Common myeloid progenitor, CD34-positive (primary cell): ENCODE measurements around the gene PAPPA2.

Experiments used
- CTCF ChIA-PET: fragments of 350-600 bp; sonication (Branson Sonifier 250); formaldehyde crosslinking; loops from one replicate; lab custom pipeline; 2021; ENCODE audit warnings: antibody characterized with exemption; lab: Charles Lee
- POLR2A ChIA-PET: fragments of 350-600 bp; sonication (Branson Sonifier 250); formaldehyde crosslinking; loops from one replicate; lab custom pipeline; 2021; ENCODE audit warnings: antibody characterized with exemption; lab: Charles Lee
- DNase-seq, 3 donors: peaks; one replicate each; pipeline versions ENCODE4 v3.0.0 to v3.0.0-alpha.2; 2013
- H3K27ac ChIP-seq, 2 experiments: 1 replicate in 1 of 2; 2 replicates in 1 of 2; pipeline ENCODE4 v1.7.0; 2013; ENCODE audit warnings: inconsistent platforms in 2 of 2, low read length in 2 of 2, mild to moderate bottlenecking in 2 of 2, low read depth in 1 of 2, moderate library complexity in 1 of 2; ENCODE audit not compliant: severe bottlenecking in 2 of 2, insufficient read depth in 1 of 2, poor library complexity in 1 of 2
- H3K27me3 ChIP-seq, 5 experiments: replicated peaks in 2 of 5; 1 replicate in 3 of 5; 2 replicates in 2 of 5; pipeline versions ENCODE4 v1.6.1 to v1.7.0; 2013; ENCODE audit warnings: low read length in 4 of 5, mild to moderate bottlenecking in 2 of 5, moderate library complexity in 2 of 5, inconsistent platforms in 1 of 5; ENCODE audit not compliant: insufficient read depth in 5 of 5, control insufficient read depth in 4 of 5
- H3K36me3 ChIP-seq, 4 experiments: 1 replicate in 2 of 4; 2 replicates in 2 of 4; pipeline versions ENCODE4 v1.6.1 to v1.7.0; 2013; ENCODE audit warnings: low read length in 3 of 4, control low read depth in 1 of 4, mild to moderate bottlenecking in 1 of 4; ENCODE audit not compliant: control insufficient read depth in 4 of 4, insufficient read depth in 4 of 4
- H3K4me1 ChIP-seq, 4 experiments: 1 replicate in 3 of 4; 2 replicates in 1 of 4; pipeline versions ENCODE4 v1.6.1 to v1.7.1; 2013; ENCODE audit warnings: low read length in 3 of 4, mild to moderate bottlenecking in 3 of 4, control low read depth in 1 of 4, inconsistent platforms in 1 of 4, moderate library complexity in 1 of 4; ENCODE audit not compliant: control insufficient read depth in 4 of 4, insufficient read depth in 4 of 4; ENCODE audit errors: control extremely low read depth in 1 of 4
- H3K4me3 ChIP-seq, 7 experiments: 1 replicate in 4 of 7; 2 replicates in 3 of 7; pipeline versions ENCODE4 v1.5.1 to v1.7.0; 2013; ENCODE audit warnings: mild to moderate bottlenecking in 7 of 7, low read length in 6 of 7, moderate library complexity in 6 of 7, inconsistent platforms in 2 of 7, low read depth in 2 of 7, control low read depth in 1 of 7; ENCODE audit not compliant: insufficient read depth in 4 of 7, control insufficient read depth in 1 of 7; ENCODE audit errors: extremely low read depth in 1 of 7
- H3K9me3 ChIP-seq, 5 experiments: 1 replicate in 4 of 5; 2 replicates in 1 of 5; pipeline versions ENCODE4 v1.6.1 to v1.7.1; 2013; ENCODE audit warnings: low read length in 4 of 5, mild to moderate bottlenecking in 2 of 5, inconsistent platforms in 1 of 5, low read depth in 1 of 5, moderate library complexity in 1 of 5; ENCODE audit not compliant: control insufficient read depth in 4 of 5, insufficient read depth in 2 of 5; ENCODE audit errors: control extremely low read depth in 1 of 5
- WGBS: methylation state at CpG from one replicate; pipeline ENCODE4 v1.1.5; 2013; ENCODE audit not compliant: insufficient coverage; 5-methylcytosine and 5-hydroxymethylcytosine counted together

Gene PAPPA2

DNA sequence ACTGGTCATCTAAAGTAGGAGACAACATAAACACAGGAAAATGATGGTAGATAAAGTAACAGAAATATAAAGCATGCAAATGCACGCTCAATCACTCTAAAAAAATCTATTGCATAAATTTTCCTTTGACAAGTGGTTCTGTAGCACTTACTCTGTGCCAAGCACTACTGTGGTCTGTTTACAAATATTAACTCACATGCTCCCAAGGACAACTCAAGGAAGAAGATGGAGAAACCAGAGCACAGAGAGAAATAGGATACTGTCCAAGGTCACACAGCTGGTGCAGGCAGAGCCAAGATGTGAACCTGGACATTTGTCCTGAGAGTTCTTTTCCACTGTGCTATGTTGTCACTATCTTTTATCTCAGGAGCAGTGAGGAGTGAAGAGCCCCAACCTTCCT, 105.2 kb downstream of the PAPPA2 start:
- Histone ChIP-seq H3K27me3 (no peaks in the 10 kb centered on the region), H3K4me3 (no peak overlapping the region), H3K27ac (no peak overlapping the region), H3K4me1 (no peaks in the 10 kb centered on the region), H3K36me3 (no peaks in the 10 kb centered on the region), H3K9me3 (no peaks in the 10 kb centered on the region)
- POLR2A ChIA-PET = no interaction called here
- no peak for DNase-seq
- no CpG with 5 or more reads among the region's 1 CpG for WGBS
- CTCF ChIA-PET = no interaction called here

DNA sequence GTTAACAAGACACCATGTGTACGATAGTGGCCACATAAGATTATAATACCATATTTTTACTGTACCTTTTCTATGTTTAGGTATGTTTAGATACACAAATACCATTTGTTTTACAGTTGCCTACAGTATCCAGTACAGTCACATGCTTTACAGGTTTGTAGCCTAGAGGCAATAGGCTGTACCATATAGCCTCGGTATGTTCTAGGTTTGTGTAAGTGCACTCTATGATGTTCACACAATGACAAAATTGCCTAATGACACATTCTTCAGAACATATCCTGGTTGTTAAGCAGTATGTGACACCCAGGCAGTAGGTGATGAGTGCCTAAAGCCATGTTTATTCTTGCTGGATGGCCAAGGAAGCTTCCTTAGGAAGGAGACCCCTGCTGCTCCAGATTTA, 111.8 kb downstream of the PAPPA2 start:
- no peak overlapping the region for H3K4me3 ChIP-seq
- no peaks in the 10 kb centered on the region for H3K36me3 ChIP-seq
- no peaks in the 10 kb centered on the region for H3K4me1 ChIP-seq
- no CpG with 5 or more reads among the region's 2 CpGs for WGBS
- H3K9me3 ChIP-seq = no peaks in the 10 kb centered on the region
- no peak overlapping the region for H3K27ac ChIP-seq
- ChIA-PET CTCF (interaction anchor here (1.1 kb wide), 1 partner anchor 14 kb away, joined by 3 read pairs; no protein-coding TSS in a partner anchor), POLR2A (no interaction called here)
- H3K27me3 ChIP-seq = peaks cover 0 to 6% (median 0%) of the 10 kb centered on the region in 5 experiments
- no peak for DNase-seq

DNA sequence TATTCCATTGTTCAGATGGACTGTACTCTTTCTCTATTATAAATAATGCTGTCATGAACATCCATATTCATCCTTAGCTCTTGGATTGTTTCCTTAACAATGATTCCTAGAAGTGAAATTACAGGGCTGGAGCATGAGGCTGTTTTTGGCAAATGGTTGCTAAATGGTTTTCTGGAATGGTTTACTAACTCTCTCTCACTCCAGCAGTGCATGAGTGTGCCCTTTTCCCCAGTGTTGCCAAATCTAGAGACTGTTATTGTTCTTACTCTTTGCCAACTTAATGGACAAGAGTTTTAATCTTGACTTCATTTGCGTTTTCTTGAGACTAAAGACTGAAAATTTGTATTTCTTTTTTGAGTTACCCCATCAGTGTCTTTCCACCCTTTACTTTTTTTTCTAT, 113.0 kb downstream of the PAPPA2 start:
- no peak overlapping the region for H3K4me3 ChIP-seq
- H3K27ac ChIP-seq = no peak overlapping the region
- DNase-seq = no peak
- no peaks in the 10 kb centered on the region for H3K4me1 ChIP-seq
- WGBS = no CpG with 5 or more reads among the region's 1 CpG
- peaks cover 0 to 6% (median 0%) of the 10 kb centered on the region in 5 experiments for H3K27me3 ChIP-seq
- ChIA-PET POLR2A (no interaction called here), CTCF (no interaction called here)
- H3K9me3 ChIP-seq = no peaks in the 10 kb centered on the region
- H3K36me3 ChIP-seq = no peaks in the 10 kb centered on the region

DNA sequence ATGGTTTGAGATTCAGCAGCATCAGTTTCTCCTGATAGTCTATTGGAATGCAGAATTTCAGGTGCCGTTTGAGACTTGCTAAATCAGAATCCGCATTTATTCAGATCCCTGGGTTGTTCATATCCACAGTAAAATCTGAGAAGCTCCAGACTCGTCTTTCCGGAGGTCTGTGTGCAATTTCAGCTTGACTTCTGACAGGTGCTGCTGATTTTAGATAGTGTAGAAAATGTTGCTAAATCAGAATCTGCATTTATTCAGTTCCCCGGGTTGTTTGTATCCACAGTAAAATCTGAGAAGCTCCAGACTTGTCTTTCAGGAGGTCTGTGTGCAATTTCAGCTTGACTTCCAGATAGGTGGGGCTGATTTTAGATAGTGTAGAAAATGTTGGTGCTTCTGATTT, 113.7 kb downstream of the PAPPA2 start:
- Histone ChIP-seq H3K27ac (no peak overlapping the region), H3K9me3 (no peaks in the 10 kb centered on the region), H3K4me1 (no peaks in the 10 kb centered on the region), H3K36me3 (no peaks in the 10 kb centered on the region), H3K27me3 (peaks cover 0 to 6% (median 0%) of the 10 kb centered on the region in 5 experiments), H3K4me3 (no peak overlapping the region)
- no peak for DNase-seq
- CTCF ChIA-PET = interaction anchor here (1.2 kb wide), 1 partner anchor 16 kb away, joined by 3 read pairs; no protein-coding TSS in a partner anchor
- POLR2A ChIA-PET = no interaction called here
- 96% methylated on average over 5 of the region's 5 CpGs for WGBS

DNA sequence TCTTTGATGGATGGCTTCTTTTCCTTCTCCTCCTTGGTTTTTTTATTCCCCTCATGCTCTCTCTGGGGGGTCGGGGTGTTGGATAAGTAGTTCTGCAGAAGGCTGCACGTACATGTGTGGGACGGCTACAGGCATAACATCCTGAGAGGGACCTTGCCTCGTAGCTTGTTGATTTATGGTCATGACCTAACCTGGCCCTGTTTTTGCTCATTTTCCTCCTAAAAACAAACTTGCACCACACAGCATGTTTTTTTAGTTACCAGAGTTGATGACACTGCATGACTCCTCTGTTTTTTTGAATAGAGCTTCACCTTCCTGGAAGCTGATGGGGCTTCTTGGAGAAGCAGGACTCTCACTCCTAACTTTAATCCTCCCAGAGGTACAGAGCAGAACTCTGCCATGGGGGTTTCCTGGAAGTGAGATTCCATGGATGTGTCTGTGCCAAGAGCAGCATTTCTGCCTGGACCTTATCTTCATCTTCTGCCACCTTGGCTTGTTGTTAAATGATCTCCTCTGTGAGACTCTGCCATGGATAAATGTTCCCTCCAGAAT, 114.7 kb downstream of the PAPPA2 start:
- DNase-seq = no peak
- no peaks in the 10 kb centered on the region for H3K9me3 ChIP-seq
- no peak overlapping the region for H3K4me3 ChIP-seq
- peaks cover 0 to 6% (median 0%) of the 10 kb centered on the region in 5 experiments for H3K27me3 ChIP-seq
- 0% methylated on average over 1 of the region's 4 CpGs for WGBS
- CTCF ChIA-PET = interaction anchor here (1.2 kb wide), 1 partner anchor 17 kb away, joined by 3 read pairs; no protein-coding TSS in a partner anchor
- no peaks in the 10 kb centered on the region for H3K36me3 ChIP-seq
- no peaks in the 10 kb centered on the region for H3K4me1 ChIP-seq
- H3K27ac ChIP-seq = no peak overlapping the region
- POLR2A ChIA-PET = no interaction called here

DNA sequence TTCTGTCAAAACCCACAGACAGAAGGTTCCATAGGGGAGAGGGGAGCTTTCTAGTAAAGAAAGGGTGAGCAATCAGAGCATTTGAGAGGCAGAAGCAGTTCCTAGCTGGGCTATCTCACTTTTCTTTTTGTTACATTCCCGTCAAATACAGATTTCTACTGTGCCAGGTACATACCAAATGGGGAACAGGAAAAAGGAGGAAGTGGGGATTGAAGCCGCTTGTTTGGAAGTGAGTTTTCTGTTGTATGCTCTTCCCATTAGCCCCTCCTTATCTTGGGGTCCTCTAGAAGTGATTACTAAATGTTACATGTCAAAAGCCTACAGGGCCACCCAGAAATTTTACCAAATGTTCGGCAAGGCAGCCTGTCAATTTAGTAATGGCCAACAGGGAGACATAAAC, 116.1 kb downstream of the PAPPA2 start:
- POLR2A ChIA-PET = interaction anchor here (0.7 kb wide), 1 partner anchor 25 kb away, joined by 4 read pairs; no protein-coding TSS in a partner anchor
- Histone ChIP-seq H3K4me1 (no peaks in the 10 kb centered on the region), H3K4me3 (no peak overlapping the region), H3K9me3 (no peaks in the 10 kb centered on the region), H3K36me3 (no peaks in the 10 kb centered on the region), H3K27me3 (peaks cover 0 to 6% (median 0%) of the 10 kb centered on the region in 5 experiments), H3K27ac (no peak overlapping the region)
- CTCF ChIA-PET = no interaction called here
- no peak for DNase-seq
- WGBS = 88% methylated on average over 1 of the region's 3 CpGs

DNA sequence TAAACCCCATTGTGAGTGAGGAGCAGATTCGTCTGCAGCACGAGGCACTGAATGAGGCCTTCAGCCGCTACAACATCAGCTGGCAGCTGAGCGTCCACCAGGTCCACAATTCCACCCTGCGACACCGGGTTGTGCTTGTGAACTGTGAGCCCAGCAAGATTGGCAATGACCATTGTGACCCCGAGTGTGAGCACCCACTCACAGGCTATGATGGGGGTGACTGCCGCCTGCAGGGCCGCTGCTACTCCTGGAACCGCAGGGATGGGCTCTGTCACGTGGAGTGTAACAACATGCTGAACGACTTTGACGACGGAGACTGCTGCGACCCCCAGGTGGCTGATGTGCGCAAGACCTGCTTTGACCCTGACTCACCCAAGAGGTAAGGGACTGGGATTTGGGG, 132.2 kb downstream of the PAPPA2 start:
- Histone ChIP-seq H3K4me1 (no peaks in the 10 kb centered on the region), H3K27me3 (no peaks in the 10 kb centered on the region), H3K9me3 (no peaks in the 10 kb centered on the region), H3K27ac (no peak overlapping the region), H3K4me3 (no peak overlapping the region), H3K36me3 (no peaks in the 10 kb centered on the region)
- DNase-seq = no peak
- POLR2A ChIA-PET = no interaction called here
- CTCF ChIA-PET = interaction anchor here (1.0 kb wide), 1 partner anchor 34 kb away, joined by 3 read pairs; no protein-coding TSS in a partner anchor
- 95% methylated on average over 16 of the region's 16 CpGs for WGBS
